GM23338 (cell line): ENCODE data around the gene DGCR8. TPM values are rescaled to one million over a fixed set of nuclear protein-coding genes. Genes with fewer than 3 reads are reported as not detected.

ENCODE experiments used
- ATAC-seq: fragments of 200-7000 bp; cut with Tn5 transposase; 3 replicates; pipeline ENCODE4 v1.9.1; 2020
- DNase-seq: peaks from one replicate; pipeline ENCODE4 v3.0.0-alpha.2; 2015; ENCODE audit warnings: low spot score
- H2AFZ ChIP-seq: fragments of 200-600 bp; sonication (generic); 2 replicates; pipeline ENCODE4 v1.8.0; 2016; ENCODE audit warnings: antibody characterized with exemption, mild to moderate bottlenecking, moderate library complexity
- H3F3A ChIP-seq: fragments of 200-600 bp; sonication (generic); replicated peaks from 2 replicates; pipeline ENCODE4 v1.8.0; 2017; ENCODE audit warnings: antibody characterized with exemption, mixed run types, low read depth
- H3K27ac ChIP-seq: fragments of 200-600 bp; sonication (generic); 2 replicates; pipeline ENCODE4 v1.6.1; 2016; ENCODE audit warnings: low read depth
- H3K27me3 ChIP-seq: fragments of 200-600 bp; sonication (generic); 2 replicates; pipeline ENCODE4 v1.8.0; 2016; ENCODE audit warnings: mild to moderate bottlenecking, mixed run types, moderate library complexity; ENCODE audit not compliant: insufficient read depth
- H3K36me3 ChIP-seq: fragments of 200-600 bp; sonication (generic); 2 replicates; pipeline ENCODE4 v1.8.0; 2016; ENCODE audit warnings: mild to moderate bottlenecking; ENCODE audit not compliant: insufficient read depth
- H3K4me1 ChIP-seq: fragments of 200-600 bp; sonication (generic); 2 replicates; pipeline ENCODE4 v1.8.0; 2016; ENCODE audit warnings: mild to moderate bottlenecking, moderate library complexity; ENCODE audit not compliant: insufficient read depth
- H3K4me2 ChIP-seq: fragments of 200-600 bp; sonication (generic); 2 replicates; pipeline ENCODE4 v1.7.1; 2017; ENCODE audit warnings: mixed run types
- H3K4me3 ChIP-seq: fragments of 200-600 bp; sonication (generic); 2 replicates; pipeline ENCODE4 v1.6.1; 2016; ENCODE audit warnings: mixed run types
- H3K79me2 ChIP-seq: fragments of 200-600 bp; sonication (generic); replicated peaks from 2 replicates; pipeline ENCODE4 v1.8.0; 2017; ENCODE audit warnings: mild to moderate bottlenecking; ENCODE audit not compliant: insufficient read depth
- H3K9me2 ChIP-seq: fragments of 200-600 bp; sonication (generic); 2 replicates; pipeline ENCODE4 v1.8.0; 2017; ENCODE audit not compliant: insufficient read depth
- H4K20me1 ChIP-seq: fragments of 200-600 bp; sonication (generic); replicated peaks from 2 replicates; pipeline ENCODE4 v1.8.0; 2017; ENCODE audit warnings: mild to moderate bottlenecking; ENCODE audit not compliant: insufficient read depth
- H3K27ac Mint-ChIP-seq: 2 replicates; pipeline ENCODE4 v1.8.0; 2020; ENCODE audit warnings: inconsistent platforms, mild to moderate bottlenecking, moderate library complexity, mixed read lengths
- H3K27me3 Mint-ChIP-seq: 3 replicates; pipeline ENCODE4 v1.8.0; 2022; ENCODE audit warnings: low read depth, mild to moderate bottlenecking, moderate library complexity, mixed read lengths, inconsistent platforms; ENCODE audit not compliant: insufficient read depth, poor library complexity
- H3K36me3 Mint-ChIP-seq: 3 replicates; pipeline ENCODE4 v1.8.0; 2021; ENCODE audit warnings: low read depth, mild to moderate bottlenecking, inconsistent platforms, moderate library complexity, mixed read lengths
- H3K4me1 Mint-ChIP-seq: 3 replicates; pipeline ENCODE4 v1.8.0; 2020; ENCODE audit warnings: mild to moderate bottlenecking, inconsistent platforms, mixed read lengths
- H3K4me3 Mint-ChIP-seq: 3 replicates; pipeline ENCODE4 v1.8.0; 2021; ENCODE audit warnings: moderate library complexity, mild to moderate bottlenecking, inconsistent platforms, mixed read lengths
- H3K9me3 Mint-ChIP-seq: 3 replicates; pipeline ENCODE4 v1.8.0; 2020; ENCODE audit warnings: moderate library complexity, mild to moderate bottlenecking, inconsistent platforms, mixed read lengths
- CREB1 ChIP-seq: fragments of 250-450 bp; sonication (Bioruptor Pico); IDR thresholded peaks from 2 replicates; pipeline ENCODE4 v1.5.0; 2020; ENCODE audit warnings: low read depth, mild to moderate bottlenecking, moderate library complexity
- EZH2 ChIP-seq: fragments of 200-600 bp; sonication (generic); IDR thresholded peaks from one replicate; pipeline ENCODE4 v1.8.0; 2017; ENCODE audit warnings: antibody characterized with exemption, mild to moderate bottlenecking, low read depth; ENCODE audit not compliant: unreplicated experiment
- EZH2phosphoT487 ChIP-seq: fragments of 200-600 bp; sonication (generic); IDR thresholded peaks from one replicate; pipeline ENCODE4 v1.8.1; 2018; ENCODE audit warnings: antibody characterized with exemption; ENCODE audit not compliant: unreplicated experiment
- JUNB ChIP-seq: IDR thresholded peaks from one replicate; pipeline ENCODE4 v1.6.1; 2016; ENCODE audit warnings: antibody characterized with exemption; ENCODE audit not compliant: unreplicated experiment
- POLR2AphosphoS5 ChIP-seq: IDR thresholded peaks from 2 replicates; pipeline ENCODE4 v1.6.1; 2016; ENCODE audit warnings: antibody characterized with exemption, low read depth
- STAT1 ChIP-seq: IDR thresholded peaks from one replicate; pipeline ENCODE4 v1.6.1; 2016; ENCODE audit warnings: antibody characterized with exemption; ENCODE audit not compliant: unreplicated experiment
- ZNF114 ChIP-seq: fragments of 250-450 bp; sonication (Bioruptor Pico); IDR thresholded peaks from 2 replicates; pipeline ENCODE4 v1.5.0; 2020; ENCODE audit warnings: mild to moderate bottlenecking, moderate library complexity
- ZNF331 ChIP-seq: fragments of 250-450 bp; sonication (Bioruptor Pico); IDR thresholded peaks from 2 replicates; pipeline ENCODE4 v1.5.0; 2020; ENCODE audit warnings: low read depth, mild to moderate bottlenecking, moderate library complexity
- ZNF462 ChIP-seq: fragments of 250-450 bp; sonication (Bioruptor Pico); IDR thresholded peaks from 2 replicates; pipeline ENCODE4 v1.5.0; 2020; ENCODE audit warnings: mild to moderate bottlenecking, moderate library complexity
- polyA plus RNA-seq: library from polyadenylated mRNA; unstranded; fragments of >200 nt; fragmentation: Nextera tagmentation; extraction: Ambion mirVana; gene quantifications from 2 replicates; pipeline ENCODE4 v1.2.1, GENCODE V29; 2016
- total RNA-seq: library from RNA; depleted of rRNA; stranded (reverse); fragments of >200 nt; shearing (Covaris generic); gene quantifications from 2 replicates; pipeline ENCODE4 v1.2.3, GENCODE V29; 2014
- TF ChIP-seq, protein P1 (sequence below): IDR thresholded peaks from 2 replicates; pipeline ENCODE4 v1.6.1; 2016; ENCODE audit warnings: antibody characterized with exemption
- TF ChIP-seq, protein P2 (sequence below): IDR thresholded peaks from one replicate; pipeline ENCODE4 v1.6.1; 2018; ENCODE audit warnings: antibody characterized with exemption; ENCODE audit not compliant: unreplicated experiment

Gene DGCR8
- total and polyA plus RNA-seq, 2 experiments from 2014 or later, result 12.2 to 48.9 TPM

- TF ChIP-seq ZNF462 (no peak), JUNB (no peak)
Measured at GRCh38 chr22:20157430-20158183, 77.6 kb downstream of the DGCR8 start (continued).

- no peak overlapping the region; the same call in 1 of the 2 replicates for H3K27ac Mint-ChIP-seq
- H3K9me2 ChIP-seq, result no peaks in the 10 kb centered on the region
- no peak for TF ChIP-seq JUNB
- no peak for TF ChIP-seq CREB1 (CRISPR knock-in tag)
- TF ChIP-seq, protein P1, sequence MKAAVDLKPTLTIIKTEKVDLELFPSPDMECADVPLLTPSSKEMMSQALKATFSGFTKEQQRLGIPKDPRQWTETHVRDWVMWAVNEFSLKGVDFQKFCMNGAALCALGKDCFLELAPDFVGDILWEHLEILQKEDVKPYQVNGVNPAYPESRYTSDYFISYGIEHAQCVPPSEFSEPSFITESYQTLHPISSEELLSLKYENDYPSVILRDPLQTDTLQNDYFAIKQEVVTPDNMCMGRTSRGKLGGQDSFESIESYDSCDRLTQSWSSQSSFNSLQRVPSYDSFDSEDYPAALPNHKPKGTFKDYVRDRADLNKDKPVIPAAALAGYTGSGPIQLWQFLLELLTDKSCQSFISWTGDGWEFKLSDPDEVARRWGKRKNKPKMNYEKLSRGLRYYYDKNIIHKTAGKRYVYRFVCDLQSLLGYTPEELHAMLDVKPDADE, result no peak
- TF ChIP-seq ZNF331, result no peak
- no peak for TF ChIP-seq POLR2AphosphoS5
- TF ChIP-seq EZH2, result no peak
- TF ChIP-seq ZNF114 (CRISPR knock-in tag), result no peak
- no peak for TF ChIP-seq STAT1
- no peak for TF ChIP-seq EZH2phosphoT487
- TF ChIP-seq, protein P2, sequence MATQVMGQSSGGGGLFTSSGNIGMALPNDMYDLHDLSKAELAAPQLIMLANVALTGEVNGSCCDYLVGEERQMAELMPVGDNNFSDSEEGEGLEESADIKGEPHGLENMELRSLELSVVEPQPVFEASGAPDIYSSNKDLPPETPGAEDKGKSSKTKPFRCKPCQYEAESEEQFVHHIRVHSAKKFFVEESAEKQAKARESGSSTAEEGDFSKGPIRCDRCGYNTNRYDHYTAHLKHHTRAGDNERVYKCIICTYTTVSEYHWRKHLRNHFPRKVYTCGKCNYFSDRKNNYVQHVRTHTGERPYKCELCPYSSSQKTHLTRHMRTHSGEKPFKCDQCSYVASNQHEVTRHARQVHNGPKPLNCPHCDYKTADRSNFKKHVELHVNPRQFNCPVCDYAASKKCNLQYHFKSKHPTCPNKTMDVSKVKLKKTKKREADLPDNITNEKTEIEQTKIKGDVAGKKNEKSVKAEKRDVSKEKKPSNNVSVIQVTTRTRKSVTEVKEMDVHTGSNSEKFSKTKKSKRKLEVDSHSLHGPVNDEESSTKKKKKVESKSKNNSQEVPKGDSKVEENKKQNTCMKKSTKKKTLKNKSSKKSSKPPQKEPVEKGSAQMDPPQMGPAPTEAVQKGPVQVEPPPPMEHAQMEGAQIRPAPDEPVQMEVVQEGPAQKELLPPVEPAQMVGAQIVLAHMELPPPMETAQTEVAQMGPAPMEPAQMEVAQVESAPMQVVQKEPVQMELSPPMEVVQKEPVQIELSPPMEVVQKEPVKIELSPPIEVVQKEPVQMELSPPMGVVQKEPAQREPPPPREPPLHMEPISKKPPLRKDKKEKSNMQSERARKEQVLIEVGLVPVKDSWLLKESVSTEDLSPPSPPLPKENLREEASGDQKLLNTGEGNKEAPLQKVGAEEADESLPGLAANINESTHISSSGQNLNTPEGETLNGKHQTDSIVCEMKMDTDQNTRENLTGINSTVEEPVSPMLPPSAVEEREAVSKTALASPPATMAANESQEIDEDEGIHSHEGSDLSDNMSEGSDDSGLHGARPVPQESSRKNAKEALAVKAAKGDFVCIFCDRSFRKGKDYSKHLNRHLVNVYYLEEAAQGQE, result no peak
Measured at GRCh38 chr22:20158391-20159036, 78.5 kb downstream of the DGCR8 start.

More at GRCh38 chr22:20158391-20159036, 78.5 kb downstream of the DGCR8 start:
- no peak overlapping the region for H3K4me3 ChIP-seq
- no peaks in the 10 kb centered on the region for H3K9me3 Mint-ChIP-seq
- H3K27me3 ChIP-seq, result no peaks in the 10 kb centered on the region
- no peak overlapping the region for H3K4me2 ChIP-seq
- H3K4me3 Mint-ChIP-seq, result no peak overlapping the region
- peaks cover 9% of the 10 kb centered on the region for H3K4me1 Mint-ChIP-seq
- ATAC-seq (no peak), DNase-seq (no peak)
- peaks cover 5% of the 10 kb centered on the region for H3K27me3 Mint-ChIP-seq
- no peaks in the 10 kb centered on the region for H3K36me3 Mint-ChIP-seq
- no peaks in the 10 kb centered on the region for H3K79me2 ChIP-seq
- no peak overlapping the region for H3K27ac ChIP-seq
- no peaks in the 10 kb centered on the region for H3K4me1 ChIP-seq
- H2AFZ ChIP-seq, result no peak overlapping the region; the same call in 1 of the 2 replicates
- H3F3A ChIP-seq, result no peaks in the 10 kb centered on the region
- no peaks in the 10 kb centered on the region for H4K20me1 ChIP-seq
- no peaks in the 10 kb centered on the region for H3K36me3 ChIP-seq
